OCI-LY3 (cell line): Measurements from ENCODE around the gene C14orf132.

Experiments
- H2AFZ ChIP-seq: fragments of 200-600, 300-600 bp; shearing (Covaris generic); 2 replicates; pipeline ENCODE4 v1.6.0; 2014; ENCODE audit warnings: antibody characterized with exemption, low read depth, low read length
- H3K27ac ChIP-seq: fragments of 200-600, 300-600 bp; sonication (generic); 2 replicates; pipeline ENCODE4 v1.5.1; 2014; ENCODE audit warnings: mild to moderate bottlenecking, low read length, moderate library complexity, mixed read lengths
- H3K27me3 ChIP-seq: fragments of 200-600, 300-600 bp; sonication (generic); 2 replicates; pipeline ENCODE4 v1.6.1; 2014; ENCODE audit warnings: low read depth, low read length, mixed read lengths
- H3K36me3 ChIP-seq: fragments of 200-600, 300-600 bp; sonication (generic); replicated peaks from 2 replicates; pipeline ENCODE3; 2014; ENCODE audit warnings: low read depth, low read length, mixed read lengths
- H3K4me1 ChIP-seq: fragments of 300-600, 200-600 bp; sonication (generic); 2 replicates; pipeline ENCODE4 v1.6.1; 2014; ENCODE audit warnings: low read length, mixed read lengths
- H3K4me2 ChIP-seq: fragments of 200-600, 300-600 bp; sonication (generic); 2 replicates; pipeline ENCODE4 v1.6.1; 2014; ENCODE audit warnings: low read length, mixed read lengths
- H3K4me3 ChIP-seq: fragments of 300-600, 200-600 bp; sonication (generic); 2 replicates; pipeline ENCODE4 v1.5.1; 2014; ENCODE audit warnings: antibody characterized with exemption, mild to moderate bottlenecking, low read length, moderate library complexity
- H3K79me2 ChIP-seq: fragments of 300-600, 200-600 bp; shearing (Covaris generic); 2 replicates; pipeline ENCODE4 v1.6.1; 2014; ENCODE audit warnings: mild to moderate bottlenecking, low read length, mixed read lengths
- H3K9ac ChIP-seq: fragments of 300-600, 200-600 bp; shearing (Covaris generic); 2 replicates; pipeline ENCODE4 v1.6.0; 2014; ENCODE audit warnings: mild to moderate bottlenecking, low read length, moderate library complexity
- H3K9me3 ChIP-seq: fragments of 200-600, 300-600 bp; shearing (Covaris generic); 2 replicates; pipeline ENCODE4 v1.6.1; 2014; ENCODE audit warnings: low read length, mixed read lengths; ENCODE audit not compliant: insufficient read depth
- H4K20me1 ChIP-seq: fragments of 200-600, 300-600 bp; sonication (generic); 2 replicates; pipeline ENCODE4 v1.6.1; 2016; ENCODE audit warnings: low read length, mixed read lengths; ENCODE audit not compliant: insufficient read depth
- CTCF ChIP-seq: fragments of 200-600, 300-600 bp; sonication (generic); IDR thresholded peaks from 2 replicates; pipeline ENCODE4 v1.5.1; 2014; ENCODE audit warnings: antibody characterized with exemption, low read length, low read depth
- EZH2phosphoT487 ChIP-seq: fragments of 200-600 bp; shearing (Covaris generic); IDR thresholded peaks from 2 replicates; pipeline ENCODE4 v1.6.1; 2018; ENCODE audit warnings: antibody characterized with exemption, mixed run types, low read depth

Gene C14orf132

GRCh38 chr14:96084796-96085195 is 45.6 kb downstream of the C14orf132 start:
- no peak overlapping the region for H3K4me2 ChIP-seq
- H2AFZ ChIP-seq: no peak overlapping the region
- H3K9ac ChIP-seq: no peak overlapping the region
- TF ChIP-seq EZH2phosphoT487 (no peak), CTCF (no peak)
- no peak overlapping the region for H3K27ac ChIP-seq
- no peak overlapping the region for H3K4me3 ChIP-seq
- H3K4me1 ChIP-seq: no peaks in the 10 kb centered on the region
- no peaks in the 10 kb centered on the region for H4K20me1 ChIP-seq
- H3K36me3 ChIP-seq: no peaks in the 10 kb centered on the region
- no peaks in the 10 kb centered on the region for H3K79me2 ChIP-seq
- peaks cover 9% of the 10 kb centered on the region for H3K27me3 ChIP-seq
- no peaks in the 10 kb centered on the region for H3K9me3 ChIP-seq

GRCh38 chr14:96085369-96085768 is 46.2 kb downstream of the C14orf132 start:
- H3K9me3 ChIP-seq: no peaks in the 10 kb centered on the region
- no peak overlapping the region for H3K9ac ChIP-seq
- peaks cover 9% of the 10 kb centered on the region for H3K27me3 ChIP-seq
- H3K4me3 ChIP-seq: no peak overlapping the region
- no peak overlapping the region for H3K4me2 ChIP-seq
- H3K79me2 ChIP-seq: no peaks in the 10 kb centered on the region
- no peaks in the 10 kb centered on the region for H4K20me1 ChIP-seq
- H2AFZ ChIP-seq: no peak overlapping the region
- H3K27ac ChIP-seq: no peak overlapping the region
- H3K4me1 ChIP-seq: no peaks in the 10 kb centered on the region
- H3K36me3 ChIP-seq: no peaks in the 10 kb centered on the region
- TF ChIP-seq CTCF: no peak

- H3K4me1 ChIP-seq: no peaks in the 10 kb centered on the region
- no peak overlapping the region for H3K4me3 ChIP-seq
- no peaks in the 10 kb centered on the region for H3K36me3 ChIP-seq
- H3K27ac ChIP-seq: no peak overlapping the region
- H3K79me2 ChIP-seq: no peaks in the 10 kb centered on the region
- TF ChIP-seq EZH2phosphoT487 (no peak), CTCF (no peak)
- no peak overlapping the region for H3K4me2 ChIP-seq
- H3K9me3 ChIP-seq: no peaks in the 10 kb centered on the region
- H3K9ac ChIP-seq: no peak overlapping the region
- H2AFZ ChIP-seq: no peak overlapping the region
- H4K20me1 ChIP-seq: no peaks in the 10 kb centered on the region
- peaks cover 16% of the 10 kb centered on the region for H3K27me3 ChIP-seq
These were observed 46.9 kb downstream of the C14orf132 start for GRCh38 chr14:96086032-96086431.

- no peaks in the 10 kb centered on the region for H3K9me3 ChIP-seq
- no peaks in the 10 kb centered on the region for H4K20me1 ChIP-seq
- no peaks in the 10 kb centered on the region for H3K79me2 ChIP-seq
- no peak overlapping the region for H3K4me3 ChIP-seq
- H3K27me3 ChIP-seq: peaks cover 19% of the 10 kb centered on the region
- no peak overlapping the region for H3K9ac ChIP-seq
- no peak for TF ChIP-seq EZH2phosphoT487
- H3K27ac ChIP-seq: no peak overlapping the region
- H3K36me3 ChIP-seq: no peaks in the 10 kb centered on the region
- H2AFZ ChIP-seq: no peak overlapping the region
- H3K4me2 ChIP-seq: no peak overlapping the region
- H3K4me1 ChIP-seq: no peaks in the 10 kb centered on the region
These were observed 47.5 kb downstream of the C14orf132 start for GRCh38 chr14:96086574-96087077.

GRCh38 chr14:96088074-96088473 is 48.9 kb downstream of the C14orf132 start:
- no peak overlapping the region for H3K4me2 ChIP-seq
- no peak overlapping the region for H3K4me3 ChIP-seq
- TF ChIP-seq CTCF (no peak), EZH2phosphoT487 (no peak)
- H2AFZ ChIP-seq: no peak overlapping the region
- H3K36me3 ChIP-seq: no peaks in the 10 kb centered on the region
- no peaks in the 10 kb centered on the region for H3K9me3 ChIP-seq
- H4K20me1 ChIP-seq: no peaks in the 10 kb centered on the region
- peaks cover 17% of the 10 kb centered on the region for H3K27me3 ChIP-seq
- H3K27ac ChIP-seq: no peak overlapping the region
- no peaks in the 10 kb centered on the region for H3K4me1 ChIP-seq
- no peak overlapping the region for H3K9ac ChIP-seq
- H3K79me2 ChIP-seq: no peaks in the 10 kb centered on the region
